ENCODE data around the gene KRTAP20-3.

KRTAP20-3 gene

DNA sequence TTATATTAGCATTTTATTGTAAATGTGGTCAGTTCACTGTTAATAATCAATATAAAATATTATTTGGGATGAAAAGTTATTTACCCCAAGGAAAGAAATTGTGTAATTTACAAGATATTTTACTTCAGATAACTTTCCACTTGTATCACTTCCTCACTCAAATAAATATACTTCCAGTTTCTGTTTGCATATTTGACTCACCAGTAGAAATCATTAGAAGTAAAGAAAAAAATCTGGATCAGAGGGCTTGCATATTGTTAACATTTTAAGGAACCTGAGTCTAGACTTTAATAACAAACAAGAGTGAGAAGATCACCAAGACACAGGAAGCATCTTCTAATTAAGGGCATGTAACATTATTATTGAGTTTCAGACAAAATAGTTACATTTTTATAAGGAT, 22.6 kb upstream of the KRTAP20-3 start:
- Histone ChIP-seq H3K4me1 (ENCODE audit: control insufficient read depth in 2 of 2, insufficient read depth in 1 of 2, low read depth in 1 of 2, low read length in 2 of 2) (no peaks in the 10 kb centered on the region), H2BK120ac (ENCODE audit: low read depth, low read length) (no peak overlapping the region), H2BK15ac (ENCODE audit: low read length) (no peak overlapping the region), H4K8ac (ENCODE audit: low read depth, low read length) (no peak overlapping the region), H2AFZ (ENCODE audit: low read length) (no peak overlapping the region), H3K14ac (ENCODE audit: low read length) (no peak overlapping the region), H3K4ac (ENCODE audit: low read length) (no peak overlapping the region), H3K23ac (ENCODE audit: low read depth, low read length, poor library complexity) (no peak overlapping the region), H3K27ac (replicated peaks; ENCODE audit: low read length) (no peak overlapping the region), H2BK12ac (ENCODE audit: low read length) (no peak overlapping the region), H3K79me1 (ENCODE audit: low read depth, low read length) (no peaks in the 10 kb centered on the region), H3K36me3 (replicated peaks in 1 of 2; ENCODE audit: control insufficient read depth in 2 of 2, insufficient read depth in 2 of 2, low read length in 2 of 2) (no peaks in the 10 kb centered on the region), H4K91ac (ENCODE audit: low read depth, low read length, poor library complexity) (no peak overlapping the region), H3K9me3 (replicated peaks in 1 of 2; ENCODE audit: control insufficient read depth in 2 of 2, insufficient read depth in 1 of 2, low read depth in 1 of 2, low read length in 2 of 2) (no peaks in the 10 kb centered on the region), H3K18ac (ENCODE audit: low read length) (no peak overlapping the region), H3K4me3 (ENCODE audit: low read length in 2 of 2) (no peak overlapping the region), H2BK5ac (ENCODE audit: low read length) (no peak overlapping the region), H3K4me2 (ENCODE audit: insufficient read depth, low read length, poor library complexity, severe bottlenecking) (no peak overlapping the region), H3K27me3 (ENCODE audit: control insufficient read depth in 3 of 3, insufficient read depth in 3 of 3, low read depth in 1 of 3, low read length in 3 of 3) (no peaks in the 10 kb centered on the region), H2AK5ac (ENCODE audit: low read depth, low read length) (no peak overlapping the region), H3K9ac (ENCODE audit: low read depth, low read length, poor library complexity) (no peak overlapping the region)
- no peak for DNase-seq (ENCODE audit: low spot score)

GRCh38 chr21:30620522-30620921, 22.1 kb upstream of the KRTAP20-3 start, which contains the start of gene KRTAP20-4:
Gene KRTAP20-4, plus strand, starts transcription at chr21:30620627.
- Histone ChIP-seq H3K27ac (replicated peaks; ENCODE audit: low read length) (no peak within 1 kb of the TSS), H2BK5ac (ENCODE audit: low read length) (no peak within 1 kb of the TSS), H2BK15ac (ENCODE audit: low read length) (no peak within 1 kb of the TSS), H3K36me3 (replicated peaks in 1 of 2; ENCODE audit: control insufficient read depth in 2 of 2, insufficient read depth in 2 of 2, low read length in 2 of 2) (no peaks in the 10 kb centered on the region), H3K23ac (ENCODE audit: low read depth, low read length, poor library complexity) (no peak within 1 kb of the TSS), H3K4me2 (ENCODE audit: insufficient read depth, low read length, poor library complexity, severe bottlenecking) (no peak within 1 kb of the TSS), H3K4ac (ENCODE audit: low read length) (no peak within 1 kb of the TSS), H3K79me1 (ENCODE audit: low read depth, low read length) (no peaks in the 10 kb centered on the region), H2AK5ac (ENCODE audit: low read depth, low read length) (no peak within 1 kb of the TSS), H3K4me3 (ENCODE audit: low read length in 2 of 2) (no peak within 1 kb of the TSS), H3K9me3 (replicated peaks in 1 of 2; ENCODE audit: control insufficient read depth in 2 of 2, insufficient read depth in 1 of 2, low read depth in 1 of 2, low read length in 2 of 2) (peaks cover 0 to 2% of the 10 kb centered on the region in 2 donors), H2BK12ac (ENCODE audit: low read length) (no peak within 1 kb of the TSS), H2BK120ac (ENCODE audit: low read depth, low read length) (no peak within 1 kb of the TSS), H4K91ac (ENCODE audit: low read depth, low read length, poor library complexity) (no peak within 1 kb of the TSS), H3K14ac (ENCODE audit: low read length) (no peak within 1 kb of the TSS), H2AFZ (ENCODE audit: low read length) (no peak within 1 kb of the TSS), H3K9ac (ENCODE audit: low read depth, low read length, poor library complexity) (no peak within 1 kb of the TSS), H3K4me1 (ENCODE audit: control insufficient read depth in 2 of 2, insufficient read depth in 1 of 2, low read depth in 1 of 2, low read length in 2 of 2) (no peaks in the 10 kb centered on the region), H3K27me3 (ENCODE audit: control insufficient read depth in 3 of 3, insufficient read depth in 3 of 3, low read depth in 1 of 3, low read length in 3 of 3) (no peaks in the 10 kb centered on the region), H4K8ac (ENCODE audit: low read depth, low read length) (no peak within 1 kb of the TSS), H3K18ac (ENCODE audit: low read length) (no peak within 1 kb of the TSS)
- no peak for DNase-seq (ENCODE audit: low spot score)
- WGBS, 2 donors (ENCODE audit: extremely low coverage in 2 of 2, insufficient read length in 2 of 2, insufficient replicate concordance in 1 of 2), result no CpG with 5 or more reads among the region's 3 CpGs

GRCh38 chr21:30623362-30623761, 19.3 kb upstream of the KRTAP20-3 start:
- Histone ChIP-seq H4K91ac (ENCODE audit: low read depth, low read length, poor library complexity) (no peak overlapping the region), H3K79me1 (ENCODE audit: low read depth, low read length) (no peaks in the 10 kb centered on the region), H3K18ac (ENCODE audit: low read length) (no peak overlapping the region), H3K14ac (ENCODE audit: low read length) (no peak overlapping the region), H4K8ac (ENCODE audit: low read depth, low read length) (no peak overlapping the region), H3K9me3 (replicated peaks in 1 of 2; ENCODE audit: control insufficient read depth in 2 of 2, insufficient read depth in 1 of 2, low read depth in 1 of 2, low read length in 2 of 2) (peaks cover 0 to 2% of the 10 kb centered on the region in 2 donors), H3K4me3 (ENCODE audit: low read length in 2 of 2) (peak overlapping the region in 1 of 2 donors; percentile 36), H3K9ac (ENCODE audit: low read depth, low read length, poor library complexity) (no peak overlapping the region), H2BK5ac (ENCODE audit: low read length) (no peak overlapping the region), H3K23ac (ENCODE audit: low read depth, low read length, poor library complexity) (no peak overlapping the region), H3K4me2 (ENCODE audit: insufficient read depth, low read length, poor library complexity, severe bottlenecking) (no peak overlapping the region), H3K36me3 (replicated peaks in 1 of 2; ENCODE audit: control insufficient read depth in 2 of 2, insufficient read depth in 2 of 2, low read length in 2 of 2) (no peaks in the 10 kb centered on the region), H3K27ac (replicated peaks; ENCODE audit: low read length) (no peak overlapping the region), H2BK15ac (ENCODE audit: low read length) (no peak overlapping the region), H2AK5ac (ENCODE audit: low read depth, low read length) (no peak overlapping the region), H3K27me3 (ENCODE audit: control insufficient read depth in 3 of 3, insufficient read depth in 3 of 3, low read depth in 1 of 3, low read length in 3 of 3) (no peaks in the 10 kb centered on the region), H2AFZ (ENCODE audit: low read length) (no peak overlapping the region), H2BK12ac (ENCODE audit: low read length) (no peak overlapping the region), H3K4me1 (ENCODE audit: control insufficient read depth in 2 of 2, insufficient read depth in 1 of 2, low read depth in 1 of 2, low read length in 2 of 2) (no peaks in the 10 kb centered on the region), H3K4ac (ENCODE audit: low read length) (no peak overlapping the region), H2BK120ac (ENCODE audit: low read depth, low read length) (no peak overlapping the region)
- no peak for DNase-seq (ENCODE audit: low spot score)
- WGBS, 2 donors (ENCODE audit: extremely low coverage in 2 of 2, insufficient read length in 2 of 2, insufficient replicate concordance in 1 of 2), result no CpG with 5 or more reads among the region's 3 CpGs

GRCh38 chr21:30625449-30626165, 17.1 kb upstream of the KRTAP20-3 start:
- H3K27ac ChIP-seq (replicated peaks; ENCODE audit: low read length), result no peak overlapping the region
- no peak for DNase-seq (ENCODE audit: low spot score)
- no peak overlapping the region for H3K9ac ChIP-seq (ENCODE audit: low read depth, low read length, poor library complexity)
- H3K79me1 ChIP-seq (ENCODE audit: low read depth, low read length), result no peaks in the 10 kb centered on the region
- H3K9me3 ChIP-seq (replicated peaks in 1 of 2; ENCODE audit: control insufficient read depth in 2 of 2, insufficient read depth in 1 of 2, low read depth in 1 of 2, low read length in 2 of 2), result peaks cover 0 to 2% of the 10 kb centered on the region in 2 donors
- H3K14ac ChIP-seq (ENCODE audit: low read length), result no peak overlapping the region
- H3K4ac ChIP-seq (ENCODE audit: low read length), result no peak overlapping the region
- H2AFZ ChIP-seq (ENCODE audit: low read length), result no peak overlapping the region
- H3K36me3 ChIP-seq (replicated peaks in 1 of 2; ENCODE audit: control insufficient read depth in 2 of 2, insufficient read depth in 2 of 2, low read length in 2 of 2), result no peaks in the 10 kb centered on the region
- no CpG with 5 or more reads among the region's 4 CpGs for WGBS, 2 donors (ENCODE audit: extremely low coverage in 2 of 2, insufficient read length in 2 of 2, insufficient replicate concordance in 1 of 2)
- H4K8ac ChIP-seq (ENCODE audit: low read depth, low read length), result no peak overlapping the region
- no peak overlapping the region for H2BK120ac ChIP-seq (ENCODE audit: low read depth, low read length)
- H3K23ac ChIP-seq (ENCODE audit: low read depth, low read length, poor library complexity), result no peak overlapping the region
- no peak overlapping the region for H2BK12ac ChIP-seq (ENCODE audit: low read length)
- H2BK5ac ChIP-seq (ENCODE audit: low read length), result no peak overlapping the region
- no peak overlapping the region for H2BK15ac ChIP-seq (ENCODE audit: low read length)
- H3K4me3 ChIP-seq (ENCODE audit: low read length in 2 of 2), result no peak overlapping the region
- no peak overlapping the region for H2AK5ac ChIP-seq (ENCODE audit: low read depth, low read length)
- no peak overlapping the region for H4K91ac ChIP-seq (ENCODE audit: low read depth, low read length, poor library complexity)
- no peaks in the 10 kb centered on the region for H3K4me1 ChIP-seq (ENCODE audit: control insufficient read depth in 2 of 2, insufficient read depth in 1 of 2, low read depth in 1 of 2, low read length in 2 of 2)
- no peak overlapping the region for H3K18ac ChIP-seq (ENCODE audit: low read length)
- H3K27me3 ChIP-seq (ENCODE audit: control insufficient read depth in 3 of 3, insufficient read depth in 3 of 3, low read depth in 1 of 3, low read length in 3 of 3), result no peaks in the 10 kb centered on the region
- H3K4me2 ChIP-seq (ENCODE audit: insufficient read depth, low read length, poor library complexity, severe bottlenecking), result no peak overlapping the region
